Measurements from ENCODE around the gene CDH23. TPM values are rescaled to one million over a fixed set of nuclear protein-coding genes. Genes with fewer than 3 reads are reported as not detected.
A peak's percentile ranks its signal among the peaks of the same experiment; 100 is the strongest.

The CDH23 gene
- total RNA-seq, 2 experiments from 2014 or later = 4.0 to 4.5 TPM

DNA sequence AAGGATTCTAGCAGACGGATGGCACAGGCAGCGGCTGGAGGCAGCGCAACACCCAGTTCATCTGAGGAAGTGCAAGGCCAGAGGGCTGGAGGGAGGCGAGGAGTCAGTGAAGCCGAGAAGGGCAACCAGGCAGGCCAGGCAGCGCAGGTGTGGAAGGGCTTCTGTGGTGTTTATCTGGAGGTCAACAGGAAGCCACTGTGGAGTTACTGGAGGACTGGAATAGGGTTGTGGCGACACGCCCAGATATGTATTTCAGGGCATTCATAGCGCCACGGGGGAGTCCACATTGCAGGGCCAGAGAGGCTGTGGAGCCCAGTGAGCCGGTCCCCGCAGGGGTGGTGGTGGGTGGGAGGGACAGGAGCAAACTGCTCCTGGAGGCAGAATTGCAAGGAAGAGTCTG lies 150.6 kb downstream of the CDH23 start:
- H3K27ac Mint-ChIP-seq = no peak overlapping the region
- H3K4me3 Mint-ChIP-seq = no peak overlapping the region
- ChIA-PET CTCF (no interaction called here), POLR2A (no interaction called here)
- no peaks in the 10 kb centered on the region for H3K9me3 Mint-ChIP-seq
- DNase-seq = no peak
- no peaks in the 10 kb centered on the region for H3K4me1 Mint-ChIP-seq
- no peaks in the 10 kb centered on the region for H3K27me3 Mint-ChIP-seq
- H3K36me3 Mint-ChIP-seq (ENCODE audit: low read depth) = no peaks in the 10 kb centered on the region

DNA sequence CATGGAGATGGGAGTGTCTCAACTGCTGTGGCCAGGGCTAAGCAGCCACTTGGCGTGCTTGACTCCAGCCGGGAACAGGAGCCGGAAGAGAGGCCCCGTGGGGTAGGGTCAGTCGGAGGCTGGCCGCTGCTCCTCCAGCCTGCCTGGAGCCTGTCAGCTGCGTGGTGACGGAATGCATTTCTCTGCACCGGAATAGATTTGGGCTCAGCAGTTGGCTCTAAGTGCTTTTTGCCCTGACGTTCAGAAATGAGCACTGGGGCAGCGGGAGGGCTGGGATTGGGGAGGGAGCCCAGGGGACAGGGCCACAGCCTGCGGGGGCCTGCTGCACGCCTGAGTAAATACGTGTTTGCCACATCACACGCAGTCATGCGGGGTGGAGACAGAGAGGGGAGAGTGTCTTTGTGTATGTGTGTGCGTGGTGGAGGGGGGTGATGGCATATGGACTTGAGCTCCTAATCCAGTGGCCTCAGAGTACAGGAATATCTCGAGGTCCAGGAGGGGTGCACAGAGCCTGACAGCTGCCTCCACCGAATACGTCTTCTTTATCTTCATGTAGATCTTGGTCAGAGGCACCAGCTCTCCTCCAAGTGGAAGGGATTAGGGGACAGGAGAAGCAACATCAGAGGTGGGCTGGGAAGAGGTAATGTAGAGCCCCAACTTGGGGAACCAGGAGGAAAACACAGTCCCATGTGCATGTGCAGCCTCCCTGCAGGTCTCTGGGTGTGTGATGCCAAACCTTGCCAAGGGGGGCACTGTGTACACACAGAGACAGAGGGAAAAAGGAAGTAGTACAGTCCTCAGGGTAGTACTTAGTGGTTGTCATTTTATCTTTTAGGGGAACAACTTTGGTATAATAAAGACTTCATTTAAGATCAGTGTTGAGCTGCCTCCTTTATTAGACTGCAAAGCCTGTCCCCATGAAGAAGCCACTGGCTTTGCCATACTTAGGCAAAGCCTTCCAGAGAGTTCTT lies 151.4 kb downstream of the CDH23 start:
- Mint-ChIP-seq H3K27me3 (no peaks in the 10 kb centered on the region), H3K9me3 (no peaks in the 10 kb centered on the region), H3K36me3 (ENCODE audit: low read depth) (no peaks in the 10 kb centered on the region), H3K27ac (no peak overlapping the region), H3K4me3 (no peak overlapping the region), H3K4me1 (no peaks in the 10 kb centered on the region)
- DNase-seq = peak; percentile 49
- CTCF ChIA-PET = interaction anchor here (0.6 to 1.6 kb wide), 7 partner anchors 9 to 345 kb away, joined by 3 to 5 read pairs (median 3); no protein-coding TSS in a partner anchor
- POLR2A ChIA-PET = no interaction called here

DNA sequence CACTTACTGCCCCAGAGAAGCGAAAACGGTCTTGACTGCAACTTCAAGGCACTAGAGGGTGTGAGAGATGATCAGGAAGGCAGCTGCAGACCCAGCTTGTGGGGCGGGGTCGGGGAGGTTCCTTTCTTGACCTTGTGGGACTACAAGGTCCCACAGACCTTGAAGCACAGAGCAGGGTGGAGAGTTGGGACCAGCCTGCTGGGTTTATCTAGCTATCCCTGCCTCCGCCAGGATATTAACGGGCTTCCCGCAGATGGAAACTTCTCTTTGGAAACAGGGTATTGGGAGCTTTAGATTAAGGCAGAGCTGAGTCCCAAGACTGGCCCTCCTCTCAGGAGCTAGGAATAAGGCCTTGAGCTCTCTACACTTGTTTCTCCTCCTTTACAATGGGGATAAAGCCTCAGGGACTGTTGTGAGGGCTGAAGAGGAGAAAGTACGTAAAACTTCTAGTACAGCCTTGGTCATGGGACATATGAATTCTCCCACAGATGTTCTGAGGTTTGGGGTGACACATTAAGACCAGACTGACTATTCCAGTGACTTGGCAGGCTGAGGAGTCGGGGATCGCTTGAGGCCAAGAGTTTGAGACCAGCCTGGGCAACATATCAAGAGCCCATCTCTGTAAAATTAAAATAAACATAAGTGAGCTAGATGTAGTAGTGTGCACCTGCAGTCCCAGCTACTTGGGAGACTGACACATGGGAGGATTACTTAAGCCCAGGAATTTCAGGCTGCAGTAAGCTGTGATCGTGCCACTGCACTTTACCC lies 153.2 kb downstream of the CDH23 start:
- no peaks in the 10 kb centered on the region for H3K27me3 Mint-ChIP-seq
- ChIA-PET POLR2A (no interaction called here), CTCF (interaction anchor here (0.5 to 1.6 kb wide), 5 partner anchors 10 to 307 kb away, joined by 3 to 4 read pairs (median 3); no protein-coding TSS in a partner anchor)
- H3K27ac Mint-ChIP-seq = no peak overlapping the region
- no peak overlapping the region for H3K4me3 Mint-ChIP-seq
- H3K36me3 Mint-ChIP-seq (ENCODE audit: low read depth) = no peaks in the 10 kb centered on the region
- H3K4me1 Mint-ChIP-seq = no peaks in the 10 kb centered on the region
- H3K9me3 Mint-ChIP-seq = no peaks in the 10 kb centered on the region
- DNase-seq = no peak

- CTCF ChIA-PET = interaction anchor here (0.8 to 1.3 kb wide), 2 partner anchors 9 to 15 kb away, joined by 3 to 4 read pairs; no protein-coding TSS in a partner anchor
- Mint-ChIP-seq H3K27ac (no peak overlapping the region), H3K36me3 (ENCODE audit: low read depth) (no peaks in the 10 kb centered on the region)
Observed at GRCh38 chr10:71550628-71551027, 153.9 kb downstream of the CDH23 start.

DNA sequence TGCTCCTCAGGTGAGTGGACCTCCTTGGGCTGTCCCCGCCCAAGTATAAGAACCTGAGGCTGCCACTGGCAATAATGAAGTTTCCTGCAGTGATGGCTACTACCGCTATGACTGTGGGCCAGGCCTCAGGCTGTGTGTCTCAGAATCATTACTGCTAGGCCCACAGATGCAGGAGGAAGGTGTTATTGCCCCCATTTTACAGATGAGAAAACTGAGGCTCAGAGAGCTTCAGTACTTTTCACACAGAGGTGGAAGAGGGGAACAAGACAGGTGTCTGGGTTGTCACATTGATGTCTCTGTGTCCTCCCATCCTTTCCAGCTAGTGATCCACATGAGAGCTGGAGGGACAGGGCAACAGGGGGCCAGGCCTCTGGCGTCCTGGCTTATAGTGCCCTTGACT lies 155.2 kb downstream of the CDH23 start:
- Mint-ChIP-seq H3K9me3 (no peaks in the 10 kb centered on the region), H3K36me3 (ENCODE audit: low read depth) (no peaks in the 10 kb centered on the region), H3K27me3 (peaks cover 7% of the 10 kb centered on the region), H3K4me3 (no peak overlapping the region), H3K27ac (no peak overlapping the region), H3K4me1 (no peaks in the 10 kb centered on the region)
- no peak for DNase-seq
- ChIA-PET CTCF (interaction anchor here (1.2 to 3.1 kb wide), 2 partner anchors 12 to 16 kb away, joined by 3 to 11 read pairs; no protein-coding TSS in a partner anchor), POLR2A (no interaction called here)

More at GRCh38 chr10:71550628-71551027, 153.9 kb downstream of the CDH23 start:
- DNase-seq = no peak
- H3K4me3 Mint-ChIP-seq = no peak overlapping the region
- no peaks in the 10 kb centered on the region for H3K4me1 Mint-ChIP-seq
- POLR2A ChIA-PET = no interaction called here
- no peaks in the 10 kb centered on the region for H3K9me3 Mint-ChIP-seq
- H3K27me3 Mint-ChIP-seq = no peaks in the 10 kb centered on the region

GRCh38 chr10:71553432-71553831 lies 156.7 kb downstream of the CDH23 start:
- Mint-ChIP-seq H3K4me3 (no peak overlapping the region), H3K36me3 (ENCODE audit: low read depth) (no peaks in the 10 kb centered on the region), H3K9me3 (no peaks in the 10 kb centered on the region), H3K27me3 (peaks cover 15% of the 10 kb centered on the region), H3K4me1 (no peaks in the 10 kb centered on the region), H3K27ac (no peak overlapping the region)
- no peak for DNase-seq
- ChIA-PET POLR2A (no interaction called here), CTCF (interaction anchor here (0.6 to 3.1 kb wide), 5 partner anchors 11 to 115 kb away, joined by 3 to 11 read pairs (median 4); no protein-coding TSS in a partner anchor)

- H3K4me1 Mint-ChIP-seq = no peaks in the 10 kb centered on the region
- POLR2A ChIA-PET = no interaction called here
- no peak overlapping the region for H3K4me3 Mint-ChIP-seq
- peaks cover 17% of the 10 kb centered on the region for H3K27me3 Mint-ChIP-seq
- no peaks in the 10 kb centered on the region for H3K36me3 Mint-ChIP-seq (ENCODE audit: low read depth)
- no peak overlapping the region for H3K27ac Mint-ChIP-seq
- CTCF ChIA-PET = interaction anchor here (0.6 to 3.1 kb wide), 7 partner anchors 9 to 173 kb away, joined by 3 to 11 read pairs (median 4); no protein-coding TSS in a partner anchor
- no peaks in the 10 kb centered on the region for H3K9me3 Mint-ChIP-seq
- no peak for DNase-seq
Observed at GRCh38 chr10:71554671-71555070, 158.0 kb downstream of the CDH23 start.

DNA sequence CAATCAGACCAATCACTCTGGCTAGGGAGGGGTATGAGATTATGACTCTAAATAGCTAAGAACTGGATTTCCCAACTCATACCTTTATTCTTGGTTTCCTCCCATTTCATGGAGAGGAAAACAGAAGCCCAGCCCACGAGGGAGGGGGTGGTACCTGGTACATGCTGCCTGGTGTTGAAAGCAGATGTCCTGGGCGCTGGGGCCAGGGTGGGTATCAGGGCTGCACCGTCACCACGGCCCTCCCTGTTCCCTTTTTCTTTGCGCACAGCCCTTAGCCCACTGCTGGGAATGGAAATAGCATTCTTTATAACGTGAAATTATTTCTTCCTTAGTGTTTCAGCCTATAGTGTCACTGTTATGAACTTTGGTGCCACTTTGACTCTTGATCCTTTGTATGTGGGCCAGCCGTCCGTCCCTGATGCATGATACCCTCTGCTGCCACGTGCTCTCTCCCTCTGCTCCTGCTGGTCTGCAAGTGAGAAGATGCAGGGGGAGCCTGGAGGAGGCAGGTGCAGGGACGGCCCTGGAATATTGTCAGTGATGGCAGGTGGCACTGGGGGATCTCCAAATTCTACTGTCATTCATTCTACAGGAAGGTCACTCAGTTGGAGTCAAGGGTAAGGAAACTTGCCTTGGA lies 158.5 kb downstream of the CDH23 start:
- Mint-ChIP-seq H3K27me3 (peaks cover 21% of the 10 kb centered on the region), H3K4me3 (no peak overlapping the region), H3K27ac (no peak overlapping the region), H3K9me3 (no peaks in the 10 kb centered on the region), H3K4me1 (no peaks in the 10 kb centered on the region), H3K36me3 (ENCODE audit: low read depth) (no peaks in the 10 kb centered on the region)
- POLR2A ChIA-PET = no interaction called here
- no peak for DNase-seq
- CTCF ChIA-PET = interaction anchor here (0.6 to 1.5 kb wide), 4 partner anchors 9 to 14 kb away, joined by 3 to 4 read pairs (median 3); no protein-coding TSS in a partner anchor

DNA sequence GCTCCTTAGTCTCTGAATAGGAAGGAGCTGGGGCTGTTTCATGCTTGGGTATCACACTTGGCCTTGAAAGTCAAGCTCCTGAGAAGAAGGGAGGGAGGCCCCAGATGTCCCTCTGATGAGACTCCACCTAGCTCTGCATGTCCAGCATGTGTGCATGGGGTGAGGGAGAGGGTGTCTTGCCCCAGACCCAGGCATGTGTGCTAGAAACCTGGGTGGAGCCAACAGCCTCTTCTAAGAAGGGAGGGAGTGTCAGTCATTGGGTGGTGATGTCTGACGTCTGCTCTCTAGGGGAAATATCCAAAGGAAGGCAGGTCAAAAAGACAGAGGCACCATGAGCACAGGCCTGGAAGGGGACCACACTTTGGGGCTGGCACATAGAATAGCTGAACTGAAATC lies 159.0 kb downstream of the CDH23 start:
- H3K4me1 Mint-ChIP-seq = no peaks in the 10 kb centered on the region
- H3K27me3 Mint-ChIP-seq = peaks cover 21% of the 10 kb centered on the region
- POLR2A ChIA-PET = no interaction called here
- CTCF ChIA-PET = interaction anchor here (0.7 to 1.5 kb wide), 3 partner anchors 9 to 15 kb away, joined by 3 to 4 read pairs (median 3); no protein-coding TSS in a partner anchor
- DNase-seq = no peak
- no peak overlapping the region for H3K4me3 Mint-ChIP-seq
- H3K27ac Mint-ChIP-seq = no peak overlapping the region
- H3K36me3 Mint-ChIP-seq (ENCODE audit: low read depth) = no peaks in the 10 kb centered on the region
- H3K9me3 Mint-ChIP-seq = no peaks in the 10 kb centered on the region

DNA sequence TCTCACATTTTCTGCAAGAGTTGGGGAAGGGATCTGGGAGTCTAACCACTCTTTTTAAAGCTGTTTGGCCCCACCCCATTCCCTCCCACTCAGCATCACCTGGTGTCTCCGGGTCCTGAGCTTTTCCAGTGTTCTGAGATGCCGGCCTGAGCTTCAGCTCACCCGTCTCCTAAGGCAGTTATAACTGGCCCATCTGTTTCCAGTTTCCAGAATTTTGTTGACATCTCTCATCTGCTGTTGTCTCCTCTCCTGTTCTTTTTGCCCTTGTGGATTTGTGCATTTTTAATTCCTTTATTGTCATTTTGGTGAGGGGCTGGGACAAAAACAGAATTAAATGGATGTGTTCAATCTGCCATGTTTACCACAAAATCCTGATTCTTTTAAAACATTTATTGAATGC lies 162.3 kb downstream of the CDH23 start:
- no peaks in the 10 kb centered on the region for H3K9me3 Mint-ChIP-seq
- no peak for DNase-seq
- no peak overlapping the region for H3K4me3 Mint-ChIP-seq
- H3K27me3 Mint-ChIP-seq = peaks cover 24% of the 10 kb centered on the region
- ChIA-PET CTCF (interaction anchor here (1.1 to 3.5 kb wide), 3 partner anchors 9 to 27 kb away, joined by 3 to 15 read pairs (median 3); no protein-coding TSS in a partner anchor), POLR2A (no interaction called here)
- H3K36me3 Mint-ChIP-seq (ENCODE audit: low read depth) = no peaks in the 10 kb centered on the region
- H3K4me1 Mint-ChIP-seq = no peaks in the 10 kb centered on the region
- H3K27ac Mint-ChIP-seq = no peak overlapping the region

DNA sequence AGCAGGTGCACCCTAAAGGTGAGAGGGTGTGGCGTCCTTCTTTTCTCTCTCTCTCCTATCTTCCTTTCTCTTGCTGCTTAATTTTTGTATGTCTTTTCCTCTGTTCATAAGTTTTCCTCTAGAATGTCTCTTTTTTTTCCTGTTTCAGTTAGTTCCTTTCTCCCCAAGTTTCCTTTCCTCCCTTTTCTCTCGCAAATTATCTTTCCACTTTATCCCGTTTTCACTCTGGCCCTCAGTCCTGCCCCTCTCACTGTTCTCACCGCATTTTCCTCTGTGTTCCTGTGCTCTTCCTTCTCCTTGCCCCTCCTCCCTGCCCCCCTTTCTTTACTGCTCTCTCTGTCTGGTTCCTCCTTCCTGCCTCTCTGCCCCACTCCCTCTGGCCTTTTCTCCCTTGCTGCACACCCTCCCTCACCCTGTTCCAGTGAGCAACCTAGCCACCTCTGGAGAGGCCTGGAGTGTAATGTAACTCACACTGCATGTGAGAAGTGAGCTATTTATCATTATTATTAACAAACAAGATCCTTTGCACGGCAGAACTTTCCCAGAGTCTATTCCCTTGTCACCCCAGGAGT lies 164.4 kb downstream of the CDH23 start:
- Mint-ChIP-seq H3K4me3 (no peak overlapping the region), H3K9me3 (no peaks in the 10 kb centered on the region), H3K4me1 (no peaks in the 10 kb centered on the region), H3K27ac (no peak overlapping the region), H3K36me3 (ENCODE audit: low read depth) (no peaks in the 10 kb centered on the region), H3K27me3 (peaks cover 19% of the 10 kb centered on the region)
- DNase-seq = no peak
- ChIA-PET CTCF (interaction anchor here (3.5 kb wide), 1 partner anchor 9 kb away, joined by 15 read pairs; no protein-coding TSS in a partner anchor), POLR2A (no interaction called here)

DNA sequence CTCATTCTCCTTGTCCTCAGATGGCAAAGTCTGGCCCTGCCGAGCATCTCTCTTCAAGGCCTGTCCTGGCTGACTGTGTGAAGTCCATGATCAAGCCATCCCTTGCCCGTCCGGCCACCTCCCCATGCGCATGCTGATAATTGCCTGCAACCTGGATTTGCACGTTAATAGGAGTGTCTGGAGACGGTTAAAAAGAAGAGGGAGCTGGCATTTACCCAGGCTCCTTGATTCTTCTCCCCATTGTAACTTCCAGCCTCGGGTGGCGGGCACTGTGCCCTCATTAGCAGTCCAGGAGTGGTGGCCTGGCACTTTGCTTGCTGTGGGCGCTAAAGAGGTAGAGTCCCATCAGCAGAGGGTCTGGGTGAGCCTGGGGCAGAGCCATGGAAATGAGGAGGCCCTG lies 165.5 kb downstream of the CDH23 start:
- Mint-ChIP-seq H3K4me1 (no peaks in the 10 kb centered on the region), H3K36me3 (ENCODE audit: low read depth) (no peaks in the 10 kb centered on the region), H3K27me3 (peaks cover 17% of the 10 kb centered on the region), H3K4me3 (no peak overlapping the region), H3K27ac (no peak overlapping the region), H3K9me3 (no peaks in the 10 kb centered on the region)
- POLR2A ChIA-PET = no interaction called here
- CTCF ChIA-PET = interaction anchor here (0.6 kb wide), 1 partner anchor 146 kb away, joined by 3 read pairs; no protein-coding TSS in a partner anchor
- no peak for DNase-seq

All from activated CD4-positive, alpha-beta T cell treated with anti-CD3 and anti-CD28 coated beads, Interleukin-2, amount 10 ng/mL, durations not matched to agents 7 days and 5 days (primary cell).